Gastrocnemius medialis (tissue), 4 donors: ENCODE data around the gene PATZ1. TPM values are rescaled to one million over a fixed set of nuclear protein-coding genes. Genes with fewer than 3 reads are reported as not detected.

ENCODE experiments used
- ATAC-seq, 2 donors: fragments of 150-250 bp; one replicate each; pipeline ENCODE4 v1.9.1; 2016
- DNase-seq, 2 donors: peaks; one replicate each; pipeline ENCODE4 v3.0.0-alpha.2; 2019
- H3K27ac ChIP-seq, 4 donors: fragments of 200-600 bp; sonication (generic); 1 replicate in 1 of 4; 2 replicates in 3 of 4; pipeline ENCODE4 v1.5.1; 2016 to 2018; ENCODE audit warnings: mild to moderate bottlenecking in 2 of 4, moderate library complexity in 1 of 4
- H3K27me3 ChIP-seq, 3 donors: fragments of 200-600 bp; sonication (generic) in 2 of 3; 1 replicate in 1 of 3; 2 replicates in 2 of 3; pipeline versions ENCODE4 v1.5.1 to v1.6.0; 2016 to 2019; ENCODE audit warnings: mild to moderate bottlenecking in 1 of 3, moderate library complexity in 1 of 3
- H3K36me3 ChIP-seq, 2 donors: fragments of 200-600 bp; sonication (generic) in 1 of 2; one replicate each; pipeline ENCODE4 v1.5.1; 2017 to 2018
- H3K4me1 ChIP-seq, 2 donors: fragments of 200-600 bp; sonication (generic) in 1 of 2; one replicate each; pipeline ENCODE4 v1.5.1; 2016 to 2017; ENCODE audit warnings: mild to moderate bottlenecking in 2 of 2
- H3K4me3 ChIP-seq, 4 donors: fragments of 200-600 bp; sonication (generic) in 3 of 4; 1 replicate in 1 of 4; 2 replicates in 3 of 4; pipeline ENCODE4 v1.5.1; 2016 to 2019; ENCODE audit warnings: mild to moderate bottlenecking in 2 of 4
- H3K9me3 ChIP-seq, 3 donors: fragments of 200-600 bp; sonication (generic) in 2 of 3; 1 replicate in 1 of 3; 2 replicates in 2 of 3; pipeline ENCODE4 v1.5.1; 2016 to 2019
- CTCF ChIP-seq, 5 experiments: fragments of 450-650 bp in 3 of 5; fragments of 200-600 bp in 2 of 5; sonication (generic) in 2 of 5; IDR thresholded peaks in 4 of 5; conservative IDR thresholded peaks in 1 of 5; 1 replicate in 4 of 5; 2 replicates in 1 of 5; pipeline ENCODE4 v1.5.1; 2016 to 2019; ENCODE audit warnings: antibody characterized with exemption in 5 of 5, mild to moderate bottlenecking in 3 of 5, moderate library complexity in 3 of 5
- POLR2A ChIP-seq, 2 donors: fragments of 450-650 bp; IDR thresholded peaks; one replicate each; pipeline ENCODE4 v1.6.1; 2017; ENCODE audit warnings: antibody characterized with exemption in 2 of 2, mild to moderate bottlenecking in 2 of 2, moderate library complexity in 2 of 2
- in situ Hi-C, 4 donors: fragments of 200-750 bp; cut with MboI; loops; one replicate each; pipeline versions ENCODE4 v1.15.0 to v1.8.0; 2017; ENCODE audit warnings: low sequenced_read_pairs in 4 of 4
- intact Hi-C: fragments of 100-400 bp; cut with DNase I; formaldehyde crosslinking; loops from one replicate; pipeline ENCODE4 v1.15.1; 2023; ENCODE audit warnings: low total_unique reads
- total RNA-seq, 4 donors: library from RNA; depleted of rRNA; stranded (reverse); fragments of >200 nt; gene quantifications; one replicate each; pipeline versions ENCODE4 v1.1.0 to v1.2.3, GENCODE V29; 2016

The PATZ1 gene
- total RNA-seq, 4 donors from 2014 or later = 8.4 to 11.5 (median 9.2) TPM

GRCh38 chr22:31290494-31291471 lies 55.4 kb downstream of the PATZ1 start:
- Histone ChIP-seq H3K27me3 (no peaks in the 10 kb centered on the region), H3K9me3 (no peaks in the 10 kb centered on the region), H3K4me1 (peaks cover 42 to 48% of the 10 kb centered on the region in 2 donors), H3K27ac (peak overlapping the region; percentile 91 to 100 (median 97)), H3K36me3 (peaks cover 0 to 35% of the 10 kb centered on the region in 2 donors), H3K4me3 (peak overlapping the region; percentile 56 to 89 (median 72))
- in situ Hi-C loops (no loop called here), intact Hi-C loops (loop anchor here (2.0 to 5.0 kb wide), 8 partner anchors 54 to 652 kb away; partner anchors contain the start of genes LIMK2, RNF185, SFI1 and SMTN)
- ATAC-seq (peak; percentile 70 to 81), DNase-seq (peak; percentile 95 to 96)
- TF ChIP-seq POLR2A (IDR thresholded peaks at IDR 0.05) (peak; percentile 98 to 100), CTCF (IDR thresholded peaks at IDR 0.05 in 4 of 5, conservative IDR thresholded peaks at IDR 0.05 in 1 of 5) (peak in 1 of 5 experiments; percentile 8)

GRCh38 chr22:31289344-31289743 lies 56.8 kb downstream of the PATZ1 start:
- Histone ChIP-seq H3K36me3 (peaks cover 0 to 49% of the 10 kb centered on the region in 2 donors), H3K4me1 (peaks cover 34 to 40% of the 10 kb centered on the region in 2 donors), H3K27ac (peak overlapping the region; percentile 91 to 100 (median 97)), H3K4me3 (peak overlapping the region in 3 of 4 donors; percentile 66 to 89 (median 78)), H3K9me3 (no peaks in the 10 kb centered on the region), H3K27me3 (no peaks in the 10 kb centered on the region)
- TF ChIP-seq CTCF (IDR thresholded peaks at IDR 0.05 in 4 of 5, conservative IDR thresholded peaks at IDR 0.05 in 1 of 5) = no peak
- no peak for TF ChIP-seq POLR2A (IDR thresholded peaks at IDR 0.05)
- DNase-seq (no peak), ATAC-seq (no peak)
- in situ Hi-C loops = no loop called here
- intact Hi-C loops = no loop called here

GRCh38 chr22:31288496-31289240 lies 57.5 kb downstream of the PATZ1 start:
- H3K4me3 ChIP-seq = no peak overlapping the region
- H3K27me3 ChIP-seq = no peaks in the 10 kb centered on the region
- H3K4me1 ChIP-seq = peaks cover 30 to 35% of the 10 kb centered on the region in 2 donors
- DNase-seq = no peak
- in situ Hi-C loops (no loop called here), intact Hi-C loops (no loop called here)
- peak overlapping the region; percentile 91 to 100 (median 97) for H3K27ac ChIP-seq
- ATAC-seq = no peak
- H3K36me3 ChIP-seq = peaks cover 0 to 56% of the 10 kb centered on the region in 2 donors
- TF ChIP-seq POLR2A (IDR thresholded peaks at IDR 0.05) (no peak), CTCF (IDR thresholded peaks at IDR 0.05 in 4 of 5, conservative IDR thresholded peaks at IDR 0.05 in 1 of 5) (no peak)
- H3K9me3 ChIP-seq = no peaks in the 10 kb centered on the region

GRCh38 chr22:31287818-31288495 lies 58.2 kb downstream of the PATZ1 start:
- in situ Hi-C loops = no loop called here
- no peak for ATAC-seq
- Histone ChIP-seq H3K36me3 (peaks cover 0 to 63% of the 10 kb centered on the region in 2 donors), H3K27me3 (no peaks in the 10 kb centered on the region), H3K4me3 (no peak overlapping the region), H3K9me3 (no peaks in the 10 kb centered on the region), H3K27ac (peak overlapping the region; percentile 35 to 100 (median 94)), H3K4me1 (peaks cover 23 to 28% of the 10 kb centered on the region in 2 donors)
- TF ChIP-seq CTCF (IDR thresholded peaks at IDR 0.05 in 4 of 5, conservative IDR thresholded peaks at IDR 0.05 in 1 of 5) (no peak), POLR2A (IDR thresholded peaks at IDR 0.05) (no peak)
- DNase-seq = no peak
- intact Hi-C loops = no loop called here
